Measurements from ENCODE around the gene IFIT2.
"Not testable (repeated sequence)": the region's sequence is repeated elsewhere in the genome, so short reads cannot be mapped to it uniquely, and the experiment has no call there.

The IFIT2 gene

DNA sequence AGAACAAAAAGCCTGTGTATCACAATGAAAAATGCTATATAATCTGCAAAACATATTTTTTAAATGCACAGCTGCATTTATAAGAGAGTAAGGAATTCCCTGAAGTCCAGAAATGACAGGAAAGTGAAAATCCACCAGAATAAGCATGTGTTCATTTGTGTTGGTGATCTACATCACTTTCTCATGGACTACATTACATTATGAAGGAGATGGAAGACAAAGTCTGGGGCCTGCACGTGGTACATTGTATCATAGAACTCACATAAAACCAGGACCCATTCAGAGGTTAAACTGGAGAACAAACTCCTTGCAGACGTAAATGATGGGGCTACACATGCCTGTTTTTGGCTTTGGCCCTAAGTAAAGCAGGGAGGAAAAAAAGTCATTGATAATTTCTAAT lies 42.3 kb downstream of the IFIT2 start:
- DNase-seq = no peak

- no peak for DNase-seq
These were observed 43.6 kb downstream of the IFIT2 start for GRCh38 chr10:89345367-89346000.

DNA sequence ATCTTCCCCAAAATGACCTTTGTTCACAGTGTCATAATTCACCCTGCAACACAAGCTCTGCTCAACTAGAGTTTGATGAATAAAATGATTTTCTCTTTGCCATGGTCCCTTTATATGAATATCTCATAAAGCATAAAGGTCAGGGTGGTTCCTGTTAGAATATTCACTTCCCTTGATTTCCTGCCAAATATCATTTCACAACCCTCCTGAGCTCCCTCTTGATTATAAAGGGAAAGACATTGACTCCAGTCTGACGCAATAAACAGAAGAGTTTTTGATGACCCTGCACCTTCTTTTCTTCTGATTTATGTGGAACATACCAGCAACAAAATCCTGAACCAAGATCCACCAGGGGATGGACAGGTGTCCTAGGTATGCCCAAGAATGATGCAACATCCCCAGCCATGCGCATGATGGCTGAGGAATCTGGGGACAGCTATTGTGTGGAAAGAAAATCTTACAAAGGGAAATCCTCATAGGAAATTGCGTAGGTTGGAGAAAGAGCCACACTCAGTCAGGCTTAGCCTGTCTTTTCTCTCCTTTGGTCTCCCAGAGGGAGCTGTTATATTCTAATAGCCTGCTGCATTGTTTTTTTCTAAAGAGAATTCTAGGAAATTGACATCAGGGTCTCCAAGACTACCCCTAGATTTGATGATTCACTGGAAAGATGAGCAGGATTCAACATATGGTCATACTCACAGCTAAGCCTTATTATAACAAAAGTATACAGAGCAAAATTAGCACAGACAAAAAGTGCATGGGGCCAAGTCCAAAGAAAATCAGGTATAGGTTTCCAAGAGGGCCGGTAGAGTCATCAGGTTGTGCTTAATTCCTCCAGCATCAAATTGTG lies 44.8 kb downstream of the IFIT2 start:
- DNase-seq = no peak

DNA sequence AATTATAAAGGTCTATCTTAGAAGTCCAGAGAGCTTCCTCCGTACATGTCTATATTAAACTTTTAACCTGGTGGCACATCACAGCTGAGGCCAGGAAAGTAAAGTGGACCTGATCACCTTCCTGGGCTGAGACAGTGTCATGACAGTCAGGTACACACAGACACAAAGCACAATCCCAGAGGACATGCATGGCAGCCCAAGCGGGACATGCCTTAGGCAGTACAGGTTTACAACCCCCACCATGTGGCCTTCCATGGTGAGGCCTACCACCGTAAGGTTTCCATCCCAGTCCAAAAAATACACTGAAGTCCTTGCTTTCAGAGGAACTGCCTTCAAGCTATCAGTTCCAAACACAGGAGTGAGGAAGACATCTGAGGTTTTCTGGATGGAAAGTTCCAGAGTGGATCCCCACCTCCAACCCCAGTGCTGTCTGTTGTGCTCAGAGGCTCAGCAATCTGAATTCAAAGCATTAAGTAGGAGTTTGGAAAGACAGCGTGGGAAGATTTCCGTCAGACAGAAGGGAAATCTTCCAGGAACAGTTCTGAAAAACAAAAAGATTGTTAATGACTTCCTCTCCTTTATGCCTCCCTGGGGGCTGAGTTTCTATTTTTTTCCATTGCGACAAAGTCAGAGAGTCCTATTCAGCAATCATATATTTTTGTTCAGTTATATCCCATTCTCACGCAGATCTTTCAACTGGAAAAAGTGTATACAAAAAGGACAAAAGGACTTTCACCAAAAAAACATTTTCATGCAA lies 46.0 kb downstream of the IFIT2 start:
- DNase-seq = no peak

DNA sequence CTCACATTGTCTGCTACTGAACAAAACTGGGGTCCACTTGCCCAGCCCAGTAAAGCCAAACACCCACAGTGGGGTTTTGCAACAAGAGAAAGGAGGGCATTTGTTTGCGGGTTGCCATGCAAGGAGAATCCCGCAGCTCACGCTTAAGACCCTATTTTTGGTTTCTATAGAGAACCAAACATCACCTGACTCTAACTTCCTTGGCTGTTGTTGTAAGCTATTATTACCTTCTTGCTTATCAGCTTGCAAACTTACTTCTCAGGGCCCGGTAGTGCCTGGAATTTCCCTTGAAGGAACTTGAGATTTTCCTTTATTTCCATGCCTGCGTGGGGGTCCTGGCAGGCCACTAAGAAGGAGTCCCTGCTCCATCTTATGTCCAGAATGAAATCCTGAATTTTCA lies 46.6 kb downstream of the IFIT2 start:
- no peak for DNase-seq

DNA sequence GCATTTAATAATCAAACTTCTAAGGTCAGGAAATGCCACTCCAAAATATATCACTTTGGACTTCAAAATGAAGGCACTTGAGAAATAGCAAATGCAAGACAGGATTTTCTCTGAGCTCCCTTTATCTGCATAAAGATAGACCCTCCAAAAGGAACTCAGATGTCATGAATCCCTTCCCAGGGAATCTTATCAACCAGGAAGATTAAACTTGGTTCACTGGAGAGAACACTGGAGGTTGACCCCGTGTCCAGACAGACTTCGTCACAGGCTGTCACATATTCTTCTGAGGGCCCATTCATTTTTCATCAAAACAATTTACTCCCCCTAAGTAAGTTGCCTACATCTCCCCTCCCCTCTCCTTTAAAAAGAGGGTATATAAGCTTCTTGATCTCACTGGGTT lies 47.1 kb downstream of the IFIT2 start:
- DNase-seq = no peak

- DNase-seq = not testable (repeated sequence)
These were observed 48.9 kb downstream of the IFIT2 start for GRCh38 chr10:89350631-89351315.

DNA sequence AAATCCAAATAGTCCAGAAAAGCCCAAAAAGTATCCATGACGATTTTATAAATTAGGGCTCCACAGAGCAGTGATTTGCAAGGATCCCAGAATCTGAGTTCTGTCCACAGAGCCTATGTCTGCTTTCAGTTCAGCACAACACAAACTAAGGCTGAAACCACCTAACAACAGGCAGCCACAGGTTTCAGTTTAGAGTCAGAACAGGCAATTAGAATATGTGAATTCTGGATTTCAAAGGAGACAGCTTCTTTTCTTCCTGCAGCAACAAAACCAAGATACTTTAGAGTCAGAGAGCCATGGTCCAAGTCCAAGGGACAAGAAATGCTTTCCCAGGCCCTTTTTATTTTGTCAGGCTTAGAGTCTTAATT lies 49.5 kb downstream of the IFIT2 start:
- no peak for DNase-seq

GRCh38 chr10:89351780-89352597 lies 50.1 kb downstream of the IFIT2 start:
- peak; percentile 81 for DNase-seq

GRCh38 chr10:89352802-89353201 lies 51.0 kb downstream of the IFIT2 start:
- no peak for DNase-seq

DNA sequence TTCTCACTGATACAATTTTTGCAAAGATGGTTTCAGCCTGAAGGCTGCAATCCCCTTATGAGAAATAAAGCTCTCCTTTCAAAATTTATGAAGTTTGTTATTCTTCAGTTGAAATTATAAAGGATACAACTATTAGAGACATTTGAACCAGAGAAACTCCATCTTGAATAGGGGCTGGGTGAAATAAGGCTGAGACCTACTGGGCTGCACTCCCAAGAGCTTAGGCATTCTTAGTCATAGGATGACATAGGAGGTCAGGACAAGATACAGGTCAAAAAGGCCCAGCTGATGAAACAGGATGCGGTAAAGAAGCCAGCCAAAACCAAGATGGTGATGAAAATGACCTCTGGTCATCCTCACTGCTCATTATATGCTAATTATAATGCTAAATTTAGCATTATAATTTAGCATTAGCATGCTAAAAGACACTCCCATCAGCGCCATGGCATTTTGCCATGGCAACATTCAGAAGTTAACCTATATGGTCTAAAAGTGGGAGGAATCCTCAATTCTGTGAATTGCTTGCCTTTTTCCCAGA lies 53.6 kb downstream of the IFIT2 start:
- DNase-seq = no peak

DNA sequence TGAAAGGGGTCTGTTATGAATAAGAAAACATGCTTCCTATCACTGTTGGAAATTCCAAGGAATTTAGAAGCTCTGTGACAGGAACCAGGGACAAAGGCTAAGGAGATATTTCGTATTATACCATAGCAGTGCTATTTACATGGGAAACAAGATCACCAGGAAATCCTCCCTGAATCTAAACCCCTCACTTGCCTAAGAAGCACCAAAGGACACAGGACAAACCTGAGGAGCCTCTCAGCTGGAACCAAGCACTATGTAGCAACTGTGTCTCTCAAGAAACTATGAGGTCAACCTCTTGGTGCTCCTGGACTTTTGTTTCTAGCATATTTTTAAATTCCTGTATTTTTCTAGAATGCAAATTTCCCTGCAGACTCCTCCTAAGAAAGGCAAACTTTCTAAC lies 55.2 kb downstream of the IFIT2 start:
- no peak for DNase-seq

- no peak for DNase-seq
These were observed 56.1 kb downstream of the IFIT2 start for GRCh38 chr10:89357975-89358374.
